Endothelial cell of umbilical vein (primary cell): Measurements from ENCODE around the gene CROCC2. TPM values are rescaled to one million over a fixed set of nuclear protein-coding genes. Genes with fewer than 3 reads are reported as not detected.

Source experiments
- BruUV-seq: library from RNA; stranded (reverse); fragments of 400-500 nt; replicated peaks from 2 replicates; lab custom pipeline; 2021; lab: Mats Ljungman, UMichigan
- CTCF ChIA-PET: fragments of 300-600, 350-600 bp; sonication (Branson Sonifier 250); formaldehyde crosslinking; loops from one replicate; lab custom pipeline; 2021; ENCODE audit warnings: antibody characterized with exemption, inconsistent platforms; lab: Charles Lee
- POLR2A ChIA-PET: fragments of 300-600, 350-600 bp; sonication (Branson Sonifier 250); formaldehyde crosslinking; loops from one replicate; lab custom pipeline; 2021; ENCODE audit warnings: antibody characterized with exemption, inconsistent platforms; lab: Charles Lee
- DNase-seq: peaks from one replicate; pipeline ENCODE4 v3.0.0-alpha.2; 2011; ENCODE audit warnings: low read depth, low spot score
- FAIRE-seq: peaks from 2 replicates; lab custom pipeline; 2011; peaks lifted over from hg19 to GRCh38; lab: Jason Lieb, UNC
- H2AFZ ChIP-seq: 2 replicates; pipeline ENCODE4 v1.6.0; 2012; ENCODE audit warnings: low read depth, low read length, control low read depth, inconsistent platforms
- H3K27ac ChIP-seq: 2 replicates; pipeline ENCODE4 v1.5.1; 2011; ENCODE audit warnings: low read depth, mild to moderate bottlenecking, control low read depth, low read length, moderate library complexity; ENCODE audit not compliant: insufficient read depth
- H3K27me3 ChIP-seq, 2 experiments: 2 replicates each; pipeline versions ENCODE4 v1.6.0 to v1.6.1; 2011; ENCODE audit warnings: low read length in 2 of 2, mixed read lengths in 1 of 2; ENCODE audit not compliant: control insufficient read depth in 2 of 2, insufficient read depth in 2 of 2
- H3K36me3 ChIP-seq, 2 experiments: 2 replicates in 1 of 2; 3 replicates in 1 of 2; pipeline ENCODE4 v1.5.1; 2011; ENCODE audit warnings: low read length in 2 of 2, mild to moderate bottlenecking in 1 of 2, moderate library complexity in 1 of 2; ENCODE audit not compliant: control insufficient read depth in 2 of 2, insufficient read depth in 2 of 2; ENCODE audit errors: extremely low read depth in 1 of 2
- H3K4me1 ChIP-seq: 3 replicates; pipeline ENCODE4 v1.5.1; 2011; ENCODE audit warnings: mild to moderate bottlenecking, low read length; ENCODE audit not compliant: control insufficient read depth, insufficient read depth; ENCODE audit errors: extremely low read depth
- H3K4me2 ChIP-seq: 2 replicates; pipeline ENCODE4 v1.6.1; 2011; ENCODE audit warnings: low read length, control low read depth, mixed read lengths; ENCODE audit not compliant: insufficient read depth
- H3K4me3 ChIP-seq, 3 experiments: fragments of 200-600 bp in 1 of 3; sonication (generic), shearing (Covaris generic) in 1 of 3; replicated peaks in 1 of 3; 2 replicates each; pipeline ENCODE4 v1.5.1; 2011 to 2016; ENCODE audit warnings: control low read depth in 3 of 3, low read length in 3 of 3, mild to moderate bottlenecking in 2 of 3, inconsistent platforms in 1 of 3, low read depth in 1 of 3, moderate library complexity in 1 of 3; ENCODE audit not compliant: insufficient read depth in 1 of 3
- H3K79me2 ChIP-seq: 2 replicates; pipeline ENCODE4 v1.6.0; 2012; ENCODE audit warnings: low read length, inconsistent platforms; ENCODE audit not compliant: control insufficient read depth, insufficient read depth
- H3K9ac ChIP-seq: replicated peaks from 2 replicates; pipeline ENCODE3; 2011; ENCODE audit warnings: low read length, control low read depth; ENCODE audit not compliant: insufficient read depth; ENCODE audit errors: extremely low read depth
- H3K9me1 ChIP-seq: replicated peaks from 3 replicates; pipeline ENCODE4 v1.6.0; 2011; ENCODE audit warnings: mild to moderate bottlenecking, low read length; ENCODE audit not compliant: control insufficient read depth, insufficient read depth; ENCODE audit errors: extremely low read depth
- H3K9me3 ChIP-seq: replicated peaks from 2 replicates; pipeline ENCODE4 v1.5.1; 2012; ENCODE audit warnings: low read length, inconsistent platforms; ENCODE audit not compliant: control insufficient read depth, insufficient read depth
- H4K20me1 ChIP-seq: replicated peaks from 2 replicates; pipeline ENCODE3; 2011; ENCODE audit warnings: mild to moderate bottlenecking, low read length; ENCODE audit not compliant: control insufficient read depth, insufficient read depth; ENCODE audit errors: extremely low read depth
- FOS ChIP-seq: IDR thresholded peaks from 2 replicates; pipeline ENCODE4 v1.6.1; 2011; ENCODE audit warnings: mild to moderate bottlenecking, low read length, moderate library complexity, borderline replicate concordance; ENCODE audit not compliant: insufficient read depth
- MAX ChIP-seq: IDR thresholded peaks from 2 replicates; pipeline ENCODE4 v1.6.1; 2011; ENCODE audit not compliant: insufficient read depth, insufficient read length
- MYC ChIP-seq: IDR thresholded peaks from one replicate; pipeline ENCODE4 v1.6.1; 2011; ENCODE audit warnings: mild to moderate bottlenecking, low read depth, low read length
- POLR2A ChIP-seq: IDR thresholded peaks from 2 replicates; pipeline ENCODE4 v1.6.1; 2012; ENCODE audit warnings: low read depth, mild to moderate bottlenecking, control low read depth, low read length
- dilution Hi-C: fragments of 300-500 bp; cut with MboI; formaldehyde crosslinking; loops from one replicate; pipeline ENCODE4 v1.15.0; 2019; ENCODE audit warnings: low sequenced_read_pairs; ENCODE audit not compliant: extremely low pct_ligation_motif_present
- intact Hi-C: fragments of 100-400 bp; cut with micrococcal nuclease; formaldehyde crosslinking; loops from one replicate; pipeline ENCODE4 v1.10.0; 2022
- polyA plus RNA-seq, 4 experiments: library from polyadenylated mRNA; depleted of rRNA in 3 of 4; stranded (reverse) in 3 of 4; unstranded in 1 of 4; fragments of >200 nt; gene quantifications; 2 replicates each; pipeline versions ENCODE4 v1.2.1 to v1.2.3, GENCODE V29; 2011 to 2012; ENCODE audit warnings: missing spikeins in 1 of 4
- total RNA-seq: library from RNA; stranded (reverse); gene quantifications from 2 replicates; pipeline ENCODE4 v1.2.3, GENCODE V29; 2021

The CROCC2 gene
- total and polyA plus RNA-seq, 2 donors (not counting 3 experiments of a cell fraction or from before 2014, with no cell fraction given): not detected

- H3K4me2 ChIP-seq: no peak overlapping the region
- intact Hi-C loops: loop anchor here (10.0 kb wide), 2 partner anchors 220 to 430 kb away; partner anchors contain the start of genes DUSP28 and RNPEPL1
- H3K27me3 ChIP-seq: no peaks in the 10 kb centered on the region
- TF ChIP-seq MYC (no peak), FOS (no peak), MAX (no peak), POLR2A (no peak)
- no peak overlapping the region for H3K27ac ChIP-seq
- no peak overlapping the region for H2AFZ ChIP-seq
- no peaks in the 10 kb centered on the region for H4K20me1 ChIP-seq
- dilution Hi-C loops: no loop called here
- no peak for FAIRE-seq
- no peaks in the 10 kb centered on the region for H3K79me2 ChIP-seq
- H3K36me3 ChIP-seq: no peaks in the 10 kb centered on the region
- H3K4me1 ChIP-seq: peaks cover 28% of the 10 kb centered on the region
- POLR2A ChIA-PET: no interaction called here
- no peak for DNase-seq
- H3K9me1 ChIP-seq: no peaks in the 10 kb centered on the region
- no peaks in the 10 kb centered on the region for H3K9me3 ChIP-seq
- BruUV-seq: no TSS peak
- no peak overlapping the region for H3K4me3 ChIP-seq
- no peak overlapping the region for H3K9ac ChIP-seq
- CTCF ChIA-PET: interaction anchor here (1.8 to 1.9 kb wide), 2 partner anchors 11 to 16 kb away, joined by 5 read pairs; no protein-coding TSS in a partner anchor
These were observed 88.2 kb downstream of the CROCC2 start for GRCh38 chr2:240994171-240994896.
